Ishikawa (cell line): ENCODE data around the gene C14orf93.

Source experiments
- CEBPB ChIP-seq: IDR thresholded peaks from 2 replicates; pipeline ENCODE4 v1.6.1; 2012
- CREB1 ChIP-seq: IDR thresholded peaks from 2 replicates; pipeline ENCODE4 v1.6.1; 2012; ENCODE audit warnings: low read depth
- EGR1 ChIP-seq: IDR thresholded peaks from 2 replicates; pipeline ENCODE4 v1.6.1; 2012
- EP300 ChIP-seq: IDR thresholded peaks from 2 replicates; pipeline ENCODE4 v1.6.1; 2012; ENCODE audit warnings: borderline replicate concordance
- FOXM1 ChIP-seq: IDR thresholded peaks from 2 replicates; pipeline ENCODE4 v1.6.1; 2012; ENCODE audit warnings: low read depth, borderline replicate concordance
- MAX ChIP-seq: IDR thresholded peaks from 2 replicates; pipeline ENCODE4 v1.6.1; 2012
- NFIC ChIP-seq: IDR thresholded peaks from 2 replicates; pipeline ENCODE4 v1.6.1; 2012
- RAD21 ChIP-seq: IDR thresholded peaks from 2 replicates; pipeline ENCODE4 v1.6.1; 2012; ENCODE audit warnings: low read depth
- REST ChIP-seq: IDR thresholded peaks from 2 replicates; pipeline ENCODE4 v1.6.1; 2012; ENCODE audit warnings: low read depth, mild to moderate bottlenecking
- TAF1 ChIP-seq: IDR thresholded peaks from 2 replicates; pipeline ENCODE4 v1.6.1; 2012; ENCODE audit warnings: low read depth, mild to moderate bottlenecking
- TCF12 ChIP-seq: IDR thresholded peaks from 2 replicates; pipeline ENCODE4 v1.6.1; 2012; ENCODE audit warnings: low read depth
- TEAD4 ChIP-seq: IDR thresholded peaks from 2 replicates; pipeline ENCODE4 v1.6.1; 2012
- USF1 ChIP-seq: IDR thresholded peaks from 2 replicates; pipeline ENCODE4 v1.6.1; 2012
- YY1 ChIP-seq: IDR thresholded peaks from 2 replicates; pipeline ENCODE4 v1.6.1; 2012; ENCODE audit warnings: low read depth
- ZBTB7A ChIP-seq: IDR thresholded peaks from 2 replicates; pipeline ENCODE4 v1.6.1; 2012; ENCODE audit warnings: low read depth

C14orf93 gene

GRCh38 chr14:22984959-22985658, 24.8 kb downstream of the C14orf93 start:
- TF ChIP-seq TCF12 (no peak), EGR1 (no peak), FOXM1 (no peak), TEAD4 (no peak), EP300 (no peak), NFIC (no peak), REST (no peak), USF1 (no peak), TAF1 (no peak), CEBPB (no peak), CREB1 (no peak), MAX (no peak), YY1 (no peak), RAD21 (no peak), ZBTB7A (no peak)

GRCh38 chr14:22982477-22983245, 27.3 kb downstream of the C14orf93 start, which contains the start of gene AJUBA:
Gene AJUBA, minus strand, starts transcription at chr14:22982551. Its CDS starts 285 bp downstream, at chr14:22982266.
- TF ChIP-seq EP300 (peak; percentile 44; the same call in 1 of the 2 replicates), REST (0 out of 2 replicates have a peak, but pooled peaks have one; percentile 26), NFIC (no peak), CREB1 (peak; percentile 46; the same call in 1 of the 2 replicates), CEBPB (no peak; the same call in 1 of the 2 replicates), FOXM1 (no peak), TCF12 (peak; percentile 70; the same call in 1 of the 2 replicates), TEAD4 (peak; percentile 98), TAF1 (peak; percentile 89), USF1 (no peak), EGR1 (peak; percentile 61; the same call in 1 of the 2 replicates), ZBTB7A (peak; percentile 67; the same call in 1 of the 2 replicates), MAX (peak; percentile 88), YY1 (peak; percentile 74; the same call in 1 of the 2 replicates), RAD21 (no peak)

- TF ChIP-seq ZBTB7A = no peak; the same call in 1 of the 2 replicates
- no peak for TF ChIP-seq FOXM1
- no peak for TF ChIP-seq CEBPB
- no peak for TF ChIP-seq TAF1
- TF ChIP-seq EP300 = no peak
- no peak for TF ChIP-seq CREB1
- TF ChIP-seq YY1 = no peak
- TF ChIP-seq MAX = no peak
These were observed 28.0 kb downstream of the C14orf93 start for GRCh38 chr14:22981876-22982476.
